ENCODE measurements around the gene CDR2L. TPM values are rescaled to one million over a fixed set of nuclear protein-coding genes. Genes with fewer than 3 reads are reported as not detected.
A peak's percentile ranks its signal among the peaks of the same experiment; 100 is the strongest.
"Not testable (repeated sequence)": the region's sequence is repeated elsewhere in the genome, so short reads cannot be mapped to it uniquely, and the experiment has no call there.

The CDR2L gene
- total RNA-seq, 1 experiment from 2014 or later, result 25.1 TPM

- DNase-seq (ENCODE audit: low read depth), result peak; percentile 24
Observed at GRCh38 chr17:74959826-74960515, 27.5 kb upstream of the CDR2L start.

- DNase-seq (ENCODE audit: low read depth), result no peak
Observed at GRCh38 chr17:74960570-74961342, 26.7 kb upstream of the CDR2L start.

GRCh38 chr17:74961657-74962350, 25.6 kb upstream of the CDR2L start:
- DNase-seq (ENCODE audit: low read depth), result peak; percentile 75

GRCh38 chr17:74962622-74963394, 24.6 kb upstream of the CDR2L start:
- DNase-seq (ENCODE audit: low read depth), result no peak

DNA sequence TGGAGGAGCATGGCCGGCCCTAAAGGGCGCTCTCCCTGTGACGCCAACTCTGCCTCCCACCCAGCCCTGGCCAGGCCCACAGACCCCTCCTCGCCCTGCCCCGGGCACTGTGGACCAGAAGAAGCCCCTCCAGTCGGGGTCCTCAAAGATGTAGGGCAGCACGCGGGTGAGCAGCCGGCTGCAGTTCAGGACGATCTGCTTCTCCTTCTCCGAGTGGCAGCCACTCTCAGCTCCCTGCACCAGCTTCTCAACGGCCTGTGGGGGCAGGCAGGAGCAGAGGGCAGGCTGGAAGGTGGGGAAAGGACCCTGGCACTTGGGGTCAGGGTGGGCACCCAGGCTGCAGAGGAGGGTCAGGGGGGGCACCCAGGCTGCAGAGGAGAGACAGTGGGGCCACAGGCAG, 23.8 kb upstream of the CDR2L start:
- no peak for DNase-seq (ENCODE audit: low read depth)

GRCh38 chr17:74964246-74964761, 23.1 kb upstream of the CDR2L start:
- DNase-seq (ENCODE audit: low read depth), result no peak

- DNase-seq (ENCODE audit: low read depth), result no peak
Observed at GRCh38 chr17:74964988-74965622, 22.3 kb upstream of the CDR2L start.

GRCh38 chr17:74968361-74968780, 19.1 kb upstream of the CDR2L start:
- DNase-seq (ENCODE audit: low read depth), result no peak

- not testable (repeated sequence) for DNase-seq (ENCODE audit: low read depth)
Observed at GRCh38 chr17:74969501-74969900, 17.9 kb upstream of the CDR2L start.

DNA sequence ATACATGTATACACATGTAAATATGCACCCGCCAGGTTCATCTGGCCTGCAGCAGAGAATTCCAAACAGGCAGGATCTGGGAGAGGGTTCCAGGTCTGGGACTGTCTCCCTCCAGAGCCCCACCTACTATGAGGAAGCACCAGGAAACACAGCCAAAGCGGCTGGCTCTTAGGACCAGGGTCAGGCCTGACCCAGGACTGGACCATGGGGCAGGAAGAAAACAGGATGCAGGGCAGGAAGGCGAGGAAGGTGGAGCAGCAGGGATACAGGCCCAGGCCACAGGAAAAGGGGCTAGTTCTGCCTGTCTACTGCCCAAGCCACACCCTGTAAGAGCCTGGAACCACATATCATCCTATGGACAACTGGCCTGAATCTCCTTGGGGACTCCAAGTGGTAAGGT, 17.0 kb upstream of the CDR2L start:
- no peak for DNase-seq (ENCODE audit: low read depth)

- no peak for DNase-seq (ENCODE audit: low read depth)
Observed at GRCh38 chr17:74971069-74971841, 16.2 kb upstream of the CDR2L start.

GRCh38 chr17:74971842-74972106, 15.7 kb upstream of the CDR2L start:
- DNase-seq (ENCODE audit: low read depth), result no peak

- no peak for DNase-seq (ENCODE audit: low read depth)
Observed at GRCh38 chr17:74972107-74972972, 15.1 kb upstream of the CDR2L start, which contains the start of gene HID1. Gene HID1 (minus strand): TSS chr17:74972759. CDS start chr17:74972656, 103 bp downstream.

DNA sequence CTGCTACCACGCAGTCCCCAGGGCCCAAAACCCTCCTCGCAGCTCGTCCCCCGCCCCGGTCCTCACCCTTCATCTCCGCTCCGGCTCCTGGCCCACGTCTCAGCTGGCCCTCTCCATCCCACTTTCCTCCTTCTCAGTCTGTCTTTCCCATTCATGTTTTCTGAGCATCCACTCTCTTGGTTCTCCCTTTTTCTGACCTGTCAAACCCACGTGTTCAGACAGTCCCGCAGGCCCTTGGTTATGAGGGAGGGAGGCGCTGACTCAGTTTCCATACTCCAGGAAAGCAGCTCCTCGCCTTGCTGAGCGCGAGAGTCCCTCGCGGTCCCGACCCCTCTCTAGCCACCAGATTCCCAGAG, 14.5 kb upstream of the CDR2L start:
- DNase-seq (ENCODE audit: low read depth), result no peak

DNA sequence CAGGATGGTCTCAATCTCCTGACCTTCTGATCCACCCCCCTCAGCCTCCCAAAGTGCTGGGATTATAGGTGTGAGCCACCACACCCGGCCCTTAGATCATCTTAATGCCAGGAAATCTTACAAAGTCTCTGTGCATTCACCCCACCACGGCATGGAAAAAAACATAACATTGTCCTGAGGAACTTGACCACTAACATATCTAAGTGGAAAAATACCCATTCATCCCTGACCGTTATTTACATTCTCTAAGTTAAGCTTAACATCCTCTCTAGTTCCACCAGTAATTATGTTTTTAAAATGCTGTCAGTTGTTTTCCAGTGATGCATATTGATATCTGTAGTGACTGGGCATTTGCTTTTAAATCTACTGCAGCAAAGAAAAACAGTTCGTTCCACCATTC, 11.5 kb upstream of the CDR2L start:
- no peak for DNase-seq (ENCODE audit: low read depth)

- DNase-seq (ENCODE audit: low read depth), result no peak
Observed at GRCh38 chr17:74977802-74978201, 9.6 kb upstream of the CDR2L start.

- DNase-seq (ENCODE audit: low read depth), result no peak
Observed at GRCh38 chr17:74978240-74978639, 9.2 kb upstream of the CDR2L start.

GRCh38 chr17:74979408-74980146, 7.9 kb upstream of the CDR2L start:
- no peak for DNase-seq (ENCODE audit: low read depth)

Data from LHCN-M2 (cell line).